ACC112 (cell line): ENCODE results near the gene SLC24A3.

Experiments used
- H2AFZ ChIP-seq: fragments of 200-600 bp; sonication (generic); one replicate; pipeline ENCODE4 v1.6.0; 2017; ENCODE audit warnings: antibody characterized with exemption, low read length; ENCODE audit not compliant: unreplicated experiment
- H3K27ac ChIP-seq: fragments of 200-600 bp; sonication (generic); 2 replicates; pipeline ENCODE4 v1.5.1; 2014; ENCODE audit warnings: low read depth, mild to moderate bottlenecking, antibody characterized with exemption, low read length, moderate library complexity
- H3K27me3 ChIP-seq: fragments of 200-600 bp; sonication (generic); 2 replicates; pipeline ENCODE4 v1.6.1; 2014; ENCODE audit warnings: mild to moderate bottlenecking, antibody characterized with exemption, low read length, moderate library complexity, mixed read lengths; ENCODE audit not compliant: insufficient read depth
- H3K36me3 ChIP-seq: fragments of 200-600 bp; sonication (generic); 2 replicates; pipeline ENCODE4 v1.6.1; 2016; ENCODE audit warnings: mild to moderate bottlenecking, antibody characterized with exemption, low read length, moderate library complexity, mixed read lengths; ENCODE audit not compliant: insufficient read depth
- H3K4me1 ChIP-seq: fragments of 200-600 bp; sonication (generic); one replicate; pipeline ENCODE4 v1.6.1; 2016; ENCODE audit warnings: low read length, mixed read lengths; ENCODE audit not compliant: insufficient read depth, unreplicated experiment, control insufficient read depth
- H3K4me3 ChIP-seq: fragments of 200-600 bp; sonication (generic); 2 replicates; pipeline ENCODE4 v1.5.1; 2014; ENCODE audit warnings: mild to moderate bottlenecking, low read depth, low read length
- H3K79me2 ChIP-seq: fragments of 200-600 bp; sonication (generic); one replicate; pipeline ENCODE4 v1.6.0; 2016; ENCODE audit warnings: low read length; ENCODE audit not compliant: control insufficient read depth, unreplicated experiment, insufficient read depth

SLC24A3 gene

DNA sequence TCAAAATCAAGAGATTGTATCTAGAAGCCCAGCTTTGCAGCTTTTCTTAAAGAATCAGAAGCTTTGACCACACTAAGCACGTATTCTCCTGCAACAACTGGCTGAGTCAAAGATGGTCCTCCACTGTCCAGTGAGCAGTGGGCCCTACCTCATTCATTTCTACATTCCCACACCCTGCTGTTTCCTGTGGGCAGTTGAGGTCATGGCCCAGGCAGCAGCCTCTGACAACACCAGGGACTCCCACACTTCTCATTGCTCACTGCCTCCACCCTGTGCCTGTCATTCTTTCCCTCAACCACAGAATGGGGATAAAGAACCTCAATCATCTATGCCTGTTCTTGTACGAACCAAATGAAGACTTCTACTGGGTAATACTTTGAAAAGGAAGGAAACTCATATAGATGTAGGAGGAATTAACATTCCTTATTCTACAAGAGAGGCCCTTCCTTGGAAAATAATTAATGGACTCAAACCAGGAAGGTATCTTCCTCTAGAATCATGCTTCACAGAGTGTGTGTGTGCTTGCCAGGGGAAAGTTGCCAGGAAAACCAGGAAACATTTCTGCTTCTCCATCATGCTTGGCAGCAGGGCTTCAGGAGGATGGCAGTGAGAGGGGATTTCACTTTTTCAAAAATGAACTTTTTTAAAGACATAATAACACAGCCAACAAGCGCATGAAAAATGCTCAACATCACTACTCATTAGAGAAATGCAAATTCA is 353.9 kb downstream of the SLC24A3 start:
- H3K4me3 ChIP-seq: no peak overlapping the region
- H3K27me3 ChIP-seq: no peaks in the 10 kb centered on the region
- no peaks in the 10 kb centered on the region for H3K79me2 ChIP-seq
- no peak overlapping the region for H3K27ac ChIP-seq
- no peaks in the 10 kb centered on the region for H3K36me3 ChIP-seq
- H3K4me1 ChIP-seq: no peaks in the 10 kb centered on the region
- H2AFZ ChIP-seq: no peak overlapping the region

DNA sequence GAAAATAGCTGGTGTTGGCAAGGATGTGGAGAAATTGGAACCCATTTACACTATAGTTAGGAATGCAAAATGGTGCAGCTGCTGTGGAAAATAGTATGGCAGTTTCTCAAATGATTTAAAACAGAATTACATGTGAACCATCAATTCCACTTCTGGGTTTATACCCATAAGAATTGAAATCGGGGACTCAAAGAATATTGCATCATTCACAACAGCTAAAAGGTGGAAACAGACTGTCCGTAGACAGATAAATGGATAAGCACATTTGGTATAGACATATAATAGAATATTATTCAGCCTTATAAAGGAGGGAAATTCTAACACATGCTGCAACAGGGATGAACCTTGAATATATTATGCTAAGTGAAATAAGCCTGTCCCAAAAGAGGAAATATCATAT is 355.7 kb downstream of the SLC24A3 start:
- Histone ChIP-seq H3K27ac (no peak overlapping the region), H3K36me3 (no peaks in the 10 kb centered on the region), H3K4me1 (no peaks in the 10 kb centered on the region), H3K27me3 (no peaks in the 10 kb centered on the region), H3K4me3 (no peak overlapping the region), H2AFZ (no peak overlapping the region), H3K79me2 (no peaks in the 10 kb centered on the region)

DNA sequence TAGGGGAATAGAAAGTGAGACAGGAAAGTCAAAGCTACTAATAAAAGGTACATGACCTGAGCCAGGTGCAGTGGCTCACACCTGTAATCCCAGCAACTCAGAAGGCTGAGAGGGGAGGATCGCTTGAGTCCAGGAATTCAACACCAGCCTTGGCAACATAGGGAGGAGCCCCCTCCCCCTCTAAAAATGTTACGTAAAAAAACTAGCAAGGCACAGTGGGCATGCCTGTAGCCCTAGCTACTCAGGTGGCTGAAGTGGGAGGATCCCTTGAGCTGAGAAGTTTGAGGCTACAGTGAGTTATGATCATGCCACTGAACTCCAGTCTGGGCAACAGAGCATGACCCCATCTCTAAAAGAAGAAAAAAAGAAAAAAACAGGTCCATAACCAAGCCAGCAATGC is 359.6 kb downstream of the SLC24A3 start:
- no peaks in the 10 kb centered on the region for H3K79me2 ChIP-seq
- no peaks in the 10 kb centered on the region for H3K36me3 ChIP-seq
- no peak overlapping the region for H3K27ac ChIP-seq
- H3K27me3 ChIP-seq: no peaks in the 10 kb centered on the region
- H2AFZ ChIP-seq: no peak overlapping the region
- H3K4me1 ChIP-seq: no peaks in the 10 kb centered on the region
- H3K4me3 ChIP-seq: no peak overlapping the region

DNA sequence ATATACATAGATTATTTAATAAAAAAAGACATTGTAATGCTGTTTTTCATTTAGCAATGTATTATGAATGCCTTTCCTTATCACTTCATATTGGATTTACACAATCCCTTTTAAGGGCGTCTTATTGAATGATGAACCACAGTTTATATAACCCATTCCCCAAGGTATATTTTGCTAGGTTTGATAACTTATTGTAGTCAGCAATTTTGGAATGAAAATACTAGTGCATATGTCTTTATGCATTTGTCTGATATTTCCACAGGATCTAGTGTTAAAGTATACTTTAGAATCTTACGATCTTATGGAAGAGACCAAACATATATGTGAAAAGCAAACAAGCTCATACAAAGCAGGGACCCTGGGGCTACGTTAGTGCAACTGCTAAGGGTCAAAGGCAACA is 365.2 kb downstream of the SLC24A3 start:
- Histone ChIP-seq H3K36me3 (no peaks in the 10 kb centered on the region), H3K79me2 (no peaks in the 10 kb centered on the region), H3K4me1 (no peaks in the 10 kb centered on the region), H3K27me3 (no peaks in the 10 kb centered on the region), H3K4me3 (no peak overlapping the region), H3K27ac (no peak overlapping the region), H2AFZ (no peak overlapping the region)

DNA sequence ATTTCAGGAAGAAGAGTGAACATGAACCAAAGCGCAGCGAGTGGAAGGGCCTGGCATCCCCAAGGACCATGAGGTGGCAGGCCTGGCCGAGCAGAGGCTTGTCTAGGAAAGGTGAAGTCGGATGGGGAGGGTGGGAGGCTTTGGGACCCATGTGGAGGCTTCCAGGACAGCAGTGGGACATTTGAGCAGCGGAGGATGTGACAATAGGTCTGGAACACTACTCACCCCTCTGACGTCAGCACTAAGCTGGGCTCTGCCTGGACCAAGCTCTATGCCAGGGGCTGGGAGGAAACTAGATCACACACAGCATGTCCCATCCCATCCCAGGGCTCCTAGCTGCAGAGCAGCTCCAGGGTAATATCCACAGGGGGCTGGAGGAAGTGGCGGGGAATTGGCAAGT is 370.3 kb downstream of the SLC24A3 start:
- Histone ChIP-seq H3K4me3 (no peak overlapping the region), H3K27ac (no peak overlapping the region), H3K36me3 (no peaks in the 10 kb centered on the region), H3K79me2 (no peaks in the 10 kb centered on the region), H3K4me1 (no peaks in the 10 kb centered on the region), H2AFZ (no peak overlapping the region), H3K27me3 (no peaks in the 10 kb centered on the region; the same call in 1 of the 2 replicates)

DNA sequence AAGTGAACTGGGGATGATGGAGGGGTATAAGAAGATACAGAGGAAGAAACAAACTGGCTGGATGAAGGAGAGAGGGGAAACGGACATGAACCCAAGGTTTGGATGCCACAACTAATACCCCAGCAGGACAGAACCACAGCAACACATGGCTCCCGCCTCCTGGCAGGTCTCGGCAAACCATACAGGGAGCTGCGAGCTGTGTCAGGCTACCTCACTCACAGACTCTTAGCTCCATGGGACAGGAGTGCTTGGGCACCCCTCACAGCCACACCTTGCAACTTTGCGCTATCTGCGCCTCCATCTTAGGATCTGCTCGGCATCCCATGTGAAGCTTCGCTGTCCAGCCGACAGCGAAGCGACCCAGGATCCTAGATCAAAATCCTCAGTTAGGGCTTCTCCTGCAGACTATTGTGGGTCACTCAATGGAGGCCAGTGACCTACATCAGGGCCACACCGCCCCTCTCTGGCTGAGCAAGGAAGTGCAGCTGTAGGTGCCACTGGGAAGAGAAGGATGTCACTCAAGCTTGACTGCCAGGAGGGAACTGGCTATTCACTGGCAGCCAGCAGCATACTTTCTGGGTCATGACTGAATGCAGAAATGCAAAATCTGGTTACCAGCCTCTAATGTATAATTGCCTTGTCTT is 371.2 kb downstream of the SLC24A3 start:
- Histone ChIP-seq H3K4me3 (no peak overlapping the region), H3K4me1 (no peaks in the 10 kb centered on the region), H3K36me3 (no peaks in the 10 kb centered on the region), H2AFZ (no peak overlapping the region), H3K27me3 (no peaks in the 10 kb centered on the region; the same call in 1 of the 2 replicates), H3K27ac (no peak overlapping the region), H3K79me2 (no peaks in the 10 kb centered on the region)

DNA sequence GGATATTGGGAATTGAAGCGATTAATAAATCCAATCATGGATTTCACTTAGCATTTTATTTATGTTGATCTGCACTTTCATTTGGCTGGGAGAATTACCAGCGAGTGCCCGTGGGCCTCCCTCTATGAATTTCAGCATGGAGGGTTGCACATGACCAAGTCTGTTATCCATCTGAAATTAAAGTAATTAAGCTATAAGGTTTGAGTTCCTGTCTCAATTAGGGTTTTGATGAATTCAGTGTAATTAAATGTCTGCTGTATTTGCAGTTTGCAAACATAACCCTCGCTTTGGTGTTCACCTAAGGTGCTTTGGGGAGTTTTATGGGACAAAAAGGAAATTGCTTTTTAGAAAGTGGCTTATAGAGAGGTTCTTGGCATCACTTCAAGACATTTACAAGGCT is 375.8 kb downstream of the SLC24A3 start:
- no peaks in the 10 kb centered on the region for H3K79me2 ChIP-seq
- no peak overlapping the region for H3K4me3 ChIP-seq
- H3K36me3 ChIP-seq: no peaks in the 10 kb centered on the region
- no peak overlapping the region for H2AFZ ChIP-seq
- no peak overlapping the region for H3K27ac ChIP-seq
- no peaks in the 10 kb centered on the region; the same call in 1 of the 2 replicates for H3K27me3 ChIP-seq
- no peaks in the 10 kb centered on the region for H3K4me1 ChIP-seq

DNA sequence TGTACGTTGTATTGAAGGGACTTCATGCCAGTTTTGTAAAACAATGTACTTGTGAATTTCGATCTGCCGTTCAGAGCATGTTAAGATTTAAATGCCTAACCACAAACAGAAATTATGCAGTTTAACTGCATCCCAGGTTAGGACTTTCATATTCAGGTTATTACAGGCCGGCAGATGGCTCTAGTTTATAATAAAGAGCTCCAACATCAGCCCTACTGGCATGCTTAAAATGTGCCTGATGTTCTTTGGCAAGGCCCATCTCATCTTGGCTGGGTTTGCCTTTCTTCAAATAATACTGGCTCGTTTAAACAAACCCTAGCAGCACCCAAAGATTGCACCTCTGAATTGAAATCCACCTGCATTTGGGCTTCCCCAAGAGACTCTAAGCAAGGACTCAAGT is 376.3 kb downstream of the SLC24A3 start:
- Histone ChIP-seq H3K27me3 (no peaks in the 10 kb centered on the region; the same call in 1 of the 2 replicates), H3K4me3 (no peak overlapping the region), H3K27ac (no peak overlapping the region), H3K4me1 (no peaks in the 10 kb centered on the region), H3K79me2 (no peaks in the 10 kb centered on the region), H2AFZ (no peak overlapping the region), H3K36me3 (no peaks in the 10 kb centered on the region)

DNA sequence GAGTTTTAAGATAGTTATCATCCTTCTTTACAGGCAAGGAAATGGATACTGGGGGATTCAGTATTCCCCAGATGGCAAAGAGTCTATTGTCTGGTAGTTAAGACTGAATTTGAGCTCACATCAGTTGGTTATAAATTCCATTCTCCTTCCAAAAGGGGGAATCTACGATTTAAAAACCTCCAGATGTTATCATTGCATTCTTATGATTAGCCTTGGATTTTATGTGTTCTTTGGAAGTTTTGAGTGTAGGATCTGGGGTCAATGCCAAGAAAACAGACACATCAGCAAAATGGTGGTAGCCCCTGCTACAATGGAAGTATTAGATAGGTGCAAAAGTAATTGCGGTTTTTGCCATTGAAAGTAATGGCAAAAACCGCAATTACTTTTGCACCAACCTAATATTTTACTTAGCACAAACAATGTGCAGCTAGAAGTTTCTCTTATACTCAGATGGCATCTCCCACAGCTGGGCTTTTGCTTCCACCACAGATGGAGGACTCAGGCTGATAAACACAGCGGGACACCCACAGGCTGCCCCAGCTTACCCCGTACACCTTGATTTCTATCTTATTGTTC is 377.4 kb downstream of the SLC24A3 start:
- no peaks in the 10 kb centered on the region; the same call in 1 of the 2 replicates for H3K27me3 ChIP-seq
- no peaks in the 10 kb centered on the region for H3K36me3 ChIP-seq
- H3K27ac ChIP-seq: no peak overlapping the region
- H3K79me2 ChIP-seq: no peaks in the 10 kb centered on the region
- H3K4me1 ChIP-seq: no peaks in the 10 kb centered on the region
- no peak overlapping the region for H3K4me3 ChIP-seq
- H2AFZ ChIP-seq: no peak overlapping the region

DNA sequence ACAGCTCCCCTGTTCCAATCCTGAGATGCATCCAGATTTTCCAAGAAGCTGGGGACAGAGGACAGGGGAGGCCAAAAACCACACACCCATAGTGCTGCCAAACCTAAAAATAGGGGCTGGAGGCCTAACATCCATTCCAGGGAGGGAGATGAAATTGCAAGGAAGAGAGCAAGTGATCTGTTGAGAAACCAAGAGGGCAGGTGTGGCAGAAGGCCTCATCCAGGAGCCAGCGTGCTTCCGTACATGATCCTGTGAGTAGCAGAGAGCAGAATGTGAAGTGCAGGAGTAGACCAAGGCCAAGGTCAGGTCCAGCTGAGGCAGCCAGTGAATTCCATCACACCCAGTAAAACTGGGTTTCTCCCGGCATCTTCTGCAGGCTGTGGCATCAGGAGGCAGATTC is 377.9 kb downstream of the SLC24A3 start:
- Histone ChIP-seq H3K79me2 (no peaks in the 10 kb centered on the region), H2AFZ (no peak overlapping the region), H3K27me3 (no peaks in the 10 kb centered on the region; the same call in 1 of the 2 replicates), H3K36me3 (no peaks in the 10 kb centered on the region), H3K4me1 (no peaks in the 10 kb centered on the region), H3K27ac (no peak overlapping the region), H3K4me3 (no peak overlapping the region)

DNA sequence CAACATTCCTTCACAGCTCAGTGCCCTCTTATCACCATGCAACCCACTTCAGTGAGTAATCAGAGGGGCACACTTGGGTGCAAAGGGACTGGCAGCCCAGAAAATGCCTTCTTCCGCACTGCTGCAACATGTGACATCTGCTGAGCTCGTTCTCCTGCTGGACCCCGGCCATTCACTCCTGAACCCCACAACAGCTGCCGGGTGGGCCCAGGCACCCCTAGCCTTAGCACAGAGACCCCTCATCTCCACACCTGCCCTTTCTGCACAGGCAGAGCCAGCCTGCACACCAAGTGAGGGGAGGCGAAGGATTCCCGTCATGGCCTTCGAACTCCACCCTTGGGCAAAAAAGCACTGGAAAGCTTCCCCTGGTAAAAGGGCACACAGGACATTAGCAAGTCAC is 381.3 kb downstream of the SLC24A3 start:
- Histone ChIP-seq H3K27me3 (no peaks in the 10 kb centered on the region), H3K79me2 (no peaks in the 10 kb centered on the region), H3K27ac (no peak overlapping the region), H3K4me3 (no peak overlapping the region), H2AFZ (no peak overlapping the region), H3K36me3 (no peaks in the 10 kb centered on the region), H3K4me1 (no peaks in the 10 kb centered on the region)
